ENCODE results near the gene FLT3LG.
"Not testable (repeated sequence)": the region's sequence is repeated elsewhere in the genome, so short reads cannot be mapped to it uniquely, and the experiment has no call there.

Gene FLT3LG

DNA sequence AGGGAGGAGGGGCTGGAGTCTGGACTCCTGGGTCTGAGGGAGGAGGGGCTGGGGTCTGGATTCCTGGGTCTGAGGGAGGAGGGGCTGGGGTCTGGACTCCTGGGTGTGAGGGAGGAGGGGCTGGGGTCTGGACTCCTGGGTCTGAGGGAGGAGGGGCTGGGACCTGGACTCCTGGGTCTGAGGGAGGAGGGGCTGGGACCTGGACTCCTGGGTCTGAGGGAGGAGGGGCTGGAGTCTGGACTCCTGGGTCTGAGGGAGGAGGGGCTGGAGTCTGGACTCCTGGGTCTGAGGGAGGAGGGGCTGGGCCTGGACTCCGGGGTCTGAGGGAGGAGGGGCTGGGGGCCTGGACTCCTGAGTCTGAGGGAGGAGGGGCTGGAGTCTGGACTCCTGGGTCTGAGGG lies 12.9 kb upstream of the FLT3LG start:
- not testable (repeated sequence) for H3K4me3 ChIP-seq (ENCODE audit: low read depth, low read length)

- no peak overlapping the region for H3K4me3 ChIP-seq (ENCODE audit: low read depth, low read length)
Observed at GRCh38 chr19:49461656-49462055, 12.4 kb upstream of the FLT3LG start.

DNA sequence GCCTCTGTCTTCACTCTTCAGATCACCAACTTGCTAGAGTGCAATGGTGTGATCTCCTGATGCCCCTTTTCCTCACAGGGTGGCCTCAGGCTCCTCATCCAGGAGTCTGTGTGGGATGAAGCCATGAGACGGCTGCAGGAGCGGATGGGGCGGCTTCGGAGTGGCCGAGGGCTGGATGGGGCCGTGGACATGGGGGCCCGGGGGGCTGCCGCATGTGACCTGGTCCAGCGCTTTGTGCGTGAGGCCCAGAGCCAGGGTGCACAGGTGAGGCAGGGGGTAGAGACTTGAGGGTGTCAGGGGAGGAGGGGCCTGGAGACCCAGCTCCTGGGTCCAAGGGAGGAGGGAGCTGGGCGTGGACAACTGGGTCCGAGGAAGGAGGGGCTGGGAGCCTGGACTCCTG lies 11.5 kb upstream of the FLT3LG start:
- no peak overlapping the region for H3K4me3 ChIP-seq (ENCODE audit: low read depth, low read length)

DNA sequence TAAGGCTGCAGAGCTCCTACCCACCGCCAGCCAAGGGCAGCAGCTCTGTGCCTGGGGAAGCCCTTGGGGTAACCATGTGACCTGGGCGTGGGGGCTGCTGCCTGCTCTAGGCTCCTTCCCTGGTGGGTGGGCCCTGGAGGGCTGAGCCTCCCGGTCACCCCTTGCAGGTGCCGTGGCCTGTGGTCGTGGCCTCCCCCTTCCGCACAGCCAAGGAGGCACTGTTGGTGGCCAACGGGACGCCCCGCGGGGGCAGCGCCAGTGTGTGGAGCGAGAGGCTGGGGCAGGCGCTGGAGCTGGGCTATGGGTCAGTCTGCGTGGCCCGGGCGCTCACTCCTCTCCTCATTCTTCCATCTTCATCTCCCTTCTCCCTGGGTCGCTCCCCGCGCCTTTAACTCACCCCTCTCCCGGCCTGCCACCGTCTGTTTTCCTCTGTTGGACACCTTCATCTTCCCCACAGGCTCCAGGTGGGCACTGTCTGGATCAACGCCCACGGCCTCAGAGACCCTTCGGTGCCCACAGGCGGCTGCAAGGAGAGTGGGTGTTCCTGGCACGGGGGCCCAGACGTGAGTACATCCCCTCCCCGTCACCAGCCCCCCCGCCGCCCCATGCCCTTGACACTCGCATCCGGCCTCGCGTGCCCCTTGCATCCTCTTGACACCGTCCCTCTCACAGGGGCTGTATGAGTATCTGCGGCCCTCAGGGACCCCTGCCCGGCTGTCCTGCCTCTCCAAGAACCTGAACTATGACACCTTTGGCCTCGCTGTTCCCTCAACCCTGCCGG lies 9.9 kb upstream of the FLT3LG start:
- no peak overlapping the region for H3K4me3 ChIP-seq (ENCODE audit: low read depth, low read length)

GRCh38 chr19:49465371-49465770 lies 8.6 kb upstream of the FLT3LG start:
- H3K4me3 ChIP-seq (ENCODE audit: low read depth, low read length): no peak overlapping the region

DNA sequence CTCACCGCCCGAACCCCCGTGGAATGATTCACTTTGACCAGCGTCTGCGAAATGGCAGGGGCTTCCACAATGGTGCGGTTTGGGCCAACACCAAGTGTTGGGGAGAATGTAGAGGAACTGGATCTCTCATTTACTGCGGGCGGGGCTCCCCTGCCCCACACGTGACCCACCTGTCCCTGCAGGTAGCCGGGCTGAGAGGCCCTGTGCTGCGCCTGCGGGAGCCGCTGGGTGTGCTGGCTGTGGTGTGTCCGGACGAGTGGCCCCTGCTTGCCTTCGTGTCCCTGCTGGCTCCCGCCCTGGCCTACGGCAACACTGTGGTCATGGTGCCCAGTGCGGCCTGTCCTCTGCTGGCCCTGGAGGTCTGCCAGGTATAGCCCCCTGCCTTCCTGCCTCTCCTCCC lies 5.8 kb upstream of the FLT3LG start:
- no peak overlapping the region for H3K4me3 ChIP-seq (ENCODE audit: low read depth, low read length)

DNA sequence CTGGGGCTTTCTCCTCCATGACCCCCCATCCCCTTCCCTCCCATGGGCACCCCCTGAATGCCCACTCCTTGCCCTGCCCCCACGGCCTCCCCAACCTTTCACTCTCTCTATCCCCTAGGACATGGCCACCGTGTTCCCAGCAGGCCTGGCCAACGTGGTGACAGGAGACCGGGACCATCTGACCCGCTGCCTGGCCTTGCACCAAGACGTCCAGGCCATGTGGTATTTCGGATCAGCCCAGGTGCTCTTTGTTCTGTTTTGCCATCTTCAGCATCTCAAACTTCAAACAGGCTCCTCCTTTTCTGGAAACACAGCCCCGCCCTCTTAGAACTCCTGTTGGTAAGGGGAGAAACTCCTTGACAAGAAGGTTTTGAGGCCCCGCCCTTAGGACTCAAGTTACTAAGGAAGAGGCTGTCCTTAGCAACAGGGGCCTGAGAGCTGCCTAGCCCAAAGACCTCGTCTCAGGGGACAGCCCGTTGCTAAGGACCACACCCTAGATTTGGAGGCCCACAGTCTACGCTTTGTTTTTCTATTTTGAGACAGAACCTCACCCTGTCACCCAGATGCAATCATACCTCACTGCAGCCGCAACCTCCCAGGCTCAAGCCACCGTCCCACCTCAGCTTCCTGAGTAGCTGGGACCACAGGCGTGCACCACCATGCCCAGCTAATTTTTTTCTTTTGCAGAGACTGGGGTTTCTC lies 5.1 kb upstream of the FLT3LG start:
- no peak overlapping the region for H3K4me3 ChIP-seq (ENCODE audit: low read depth, low read length)

DNA sequence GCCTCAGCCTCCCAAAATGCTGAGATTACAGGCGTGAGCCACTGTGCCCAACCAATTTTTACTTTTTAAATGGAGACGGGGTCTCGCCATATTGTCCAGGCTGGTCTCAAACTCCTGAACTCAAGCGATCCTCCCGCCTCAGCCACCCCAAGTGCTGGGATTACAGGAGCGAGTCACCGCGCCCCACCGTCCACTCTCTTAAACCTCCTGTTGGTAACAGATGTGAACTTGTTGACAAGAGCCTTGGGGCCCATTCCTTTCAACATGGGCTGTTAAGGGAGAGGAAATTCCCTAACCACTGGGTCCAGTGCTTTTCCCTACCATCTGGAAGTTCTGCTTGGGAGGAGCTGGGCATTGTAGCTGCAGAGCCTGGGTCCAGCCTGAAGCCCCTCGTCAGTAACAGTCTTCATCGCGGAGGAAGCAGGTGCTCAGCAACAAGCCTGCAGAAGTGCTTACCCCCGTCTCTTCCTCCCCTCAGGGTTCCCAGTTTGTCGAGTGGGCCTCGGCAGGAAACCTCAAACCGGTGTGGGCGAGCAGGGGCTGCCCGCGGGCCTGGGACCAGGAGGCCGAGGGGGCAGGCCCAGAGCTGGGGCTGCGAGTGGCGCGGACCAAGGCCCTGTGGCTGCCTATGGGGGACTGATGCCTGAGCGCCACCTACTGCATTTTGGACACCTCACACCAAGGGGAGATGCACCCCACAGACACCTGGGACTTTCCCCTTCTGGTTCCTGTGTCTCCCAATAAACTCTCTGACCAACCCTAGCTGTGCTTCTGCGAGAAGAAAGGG lies 4.0 kb upstream of the FLT3LG start:
- no peak overlapping the region for H3K4me3 ChIP-seq (ENCODE audit: low read depth, low read length)

GRCh38 chr19:49470615-49470978 lies 3.4 kb upstream of the FLT3LG start:
- no peak overlapping the region for H3K4me3 ChIP-seq (ENCODE audit: low read depth, low read length)

- no peak overlapping the region for H3K4me3 ChIP-seq (ENCODE audit: low read depth, low read length)
Observed at GRCh38 chr19:49472936-49473335, 1.1 kb upstream of the FLT3LG start.

DNA sequence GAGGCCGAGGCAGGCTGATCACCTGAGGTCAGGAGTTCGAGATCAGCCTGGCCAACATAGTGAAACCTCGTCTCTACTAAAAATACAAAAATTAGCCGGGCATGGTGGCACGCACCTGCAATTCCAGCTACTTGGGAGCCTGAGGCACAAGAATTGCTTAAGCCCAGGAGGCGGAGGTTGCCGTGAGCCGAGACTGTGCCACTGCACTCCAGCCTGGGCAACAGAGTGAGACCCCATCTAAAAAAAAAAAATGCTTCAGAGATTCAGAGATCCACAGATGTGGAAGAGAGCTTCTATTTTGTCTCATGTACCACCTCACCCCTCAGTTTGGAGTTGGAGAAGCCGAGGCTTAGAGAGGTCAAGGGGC lies 531 bp upstream of the FLT3LG start:
- not testable (repeated sequence) for H3K4me3 ChIP-seq (ENCODE audit: low read depth, low read length)

DNA sequence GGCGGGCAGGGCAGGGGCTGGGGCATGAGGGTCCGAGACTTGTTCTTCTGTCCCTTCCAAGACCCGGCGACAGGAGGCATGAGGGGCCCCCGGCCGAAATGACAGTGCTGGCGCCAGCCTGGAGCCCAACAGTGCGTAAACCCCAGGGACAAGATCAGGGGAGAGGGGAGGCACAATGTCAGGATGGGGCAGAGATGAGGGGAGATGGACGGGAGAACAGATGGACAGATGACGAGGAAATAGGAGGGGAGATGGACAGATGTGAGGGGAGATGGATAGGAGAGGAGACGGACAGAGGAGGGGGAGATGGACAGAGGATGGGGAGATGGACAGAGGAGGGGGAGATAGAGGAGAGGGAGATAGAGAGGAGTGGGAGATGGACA lies 518 bp downstream of the FLT3LG start:
- H3K4me3 ChIP-seq (ENCODE audit: low read depth, low read length): no peak overlapping the region

GRCh38 chr19:49475191-49475917 lies 1.3 kb downstream of the FLT3LG start:
- H3K4me3 ChIP-seq (ENCODE audit: low read depth, low read length): no peak overlapping the region

GRCh38 chr19:49475995-49476880 lies 2.2 kb downstream of the FLT3LG start:
- no peak overlapping the region for H3K4me3 ChIP-seq (ENCODE audit: low read depth, low read length)

- H3K4me3 ChIP-seq (ENCODE audit: low read depth, low read length): no peak overlapping the region
Observed at GRCh38 chr19:49479975-49480628, 6.1 kb downstream of the FLT3LG start.

DNA sequence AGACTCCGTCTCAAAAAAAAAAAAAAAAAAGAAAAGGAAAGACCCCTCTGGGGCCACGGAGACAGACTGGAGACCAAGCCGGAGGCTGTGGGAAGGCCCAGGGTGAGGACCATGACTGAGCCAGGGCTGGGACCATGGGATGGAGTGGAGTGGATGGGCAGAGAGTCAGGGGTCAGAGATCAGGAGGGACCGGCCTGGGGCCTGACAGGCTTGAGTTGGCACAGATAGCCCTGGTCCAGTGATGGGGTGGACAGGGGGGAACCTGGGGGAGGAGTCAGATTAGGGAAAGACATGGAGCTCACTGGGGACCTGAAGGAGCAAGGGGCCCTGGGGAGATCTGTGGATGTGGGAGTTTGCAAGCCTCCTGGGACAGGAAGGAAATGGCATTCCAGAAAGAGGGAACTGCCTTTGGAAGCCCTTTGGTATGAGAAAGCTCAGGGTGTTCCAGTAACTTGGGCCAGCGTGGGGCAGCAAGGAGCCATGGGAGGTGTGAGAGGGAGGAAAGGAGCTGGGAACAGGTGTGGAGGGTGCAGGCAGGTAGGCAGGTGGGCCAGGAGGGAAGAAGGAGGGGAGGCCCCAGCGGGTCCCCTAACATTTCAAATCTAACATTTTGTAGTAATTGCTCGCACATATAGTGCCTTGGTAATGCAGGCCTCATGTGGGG lies 7.1 kb downstream of the FLT3LG start:
- H3K4me3 ChIP-seq (ENCODE audit: low read depth, low read length): no peak overlapping the region

GRCh38 chr19:49486232-49486631 lies 12.2 kb downstream of the FLT3LG start:
- H3K4me3 ChIP-seq (ENCODE audit: low read depth, low read length): no peak overlapping the region

GRCh38 chr19:49486710-49487276 lies 12.8 kb downstream of the FLT3LG start:
- H3K4me3 ChIP-seq (ENCODE audit: low read depth, low read length): no peak overlapping the region

Measured in iPS-11a (cell line).